ENCODE measurements around the gene CDK2AP2.

Gene CDK2AP2

DNA sequence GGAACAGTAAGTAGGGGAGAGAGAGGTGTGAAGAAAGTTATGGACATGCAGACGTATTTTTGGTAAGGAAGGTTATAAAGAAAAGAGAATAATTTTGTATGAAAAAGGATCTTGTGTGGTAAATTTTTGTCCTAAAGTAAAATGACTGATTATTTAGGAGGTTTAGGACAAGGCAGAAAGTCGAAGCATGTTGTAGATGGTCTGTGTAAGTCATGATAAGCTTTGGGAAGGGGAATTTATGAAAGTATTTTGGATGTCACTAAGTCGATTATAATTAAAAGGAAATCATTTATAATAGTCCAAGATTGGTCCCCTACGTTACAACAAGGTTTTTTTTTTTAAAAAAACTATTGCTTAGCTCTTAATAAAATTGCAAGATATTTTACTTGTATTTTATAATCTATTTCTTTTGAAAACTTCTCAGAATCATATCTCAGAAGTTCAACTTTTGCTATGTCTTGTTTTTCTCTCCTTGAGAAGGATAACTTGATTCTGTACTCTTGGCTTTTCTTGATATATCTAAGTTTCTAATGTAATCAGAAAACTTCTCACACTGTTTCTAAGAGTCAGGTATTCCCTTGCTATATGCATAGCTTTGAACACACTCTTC lies 26.2 kb upstream of the CDK2AP2 start:
- Histone ChIP-seq H4K20me1 (ENCODE audit: insufficient read depth, low read length) (no peaks in the 10 kb centered on the region), H3K9ac (ENCODE audit: low read length) (no peak overlapping the region), H3K36me3 (replicated peaks; ENCODE audit: low read depth, low read length) (no peaks in the 10 kb centered on the region), H2AFZ (ENCODE audit: low read depth, low read length) (no peak overlapping the region), H3K79me2 (ENCODE audit: low read length) (no peaks in the 10 kb centered on the region), H3K4me1 (ENCODE audit: low read length) (no peaks in the 10 kb centered on the region), H3K27me3 (ENCODE audit: low read depth, low read length) (no peaks in the 10 kb centered on the region), H3K27ac (ENCODE audit: low read length) (no peak overlapping the region), H3K4me2 (ENCODE audit: low read length) (no peak overlapping the region), H3K4me3 (ENCODE audit: low read length) (no peak overlapping the region), H3K9me3 (ENCODE audit: insufficient read depth, low read length) (peaks cover 24% of the 10 kb centered on the region)
- TF ChIP-seq EZH2phosphoT487 (IDR thresholded peaks at IDR 0.05; ENCODE audit: low read depth), result no peak
- TF ChIP-seq, protein P1, sequence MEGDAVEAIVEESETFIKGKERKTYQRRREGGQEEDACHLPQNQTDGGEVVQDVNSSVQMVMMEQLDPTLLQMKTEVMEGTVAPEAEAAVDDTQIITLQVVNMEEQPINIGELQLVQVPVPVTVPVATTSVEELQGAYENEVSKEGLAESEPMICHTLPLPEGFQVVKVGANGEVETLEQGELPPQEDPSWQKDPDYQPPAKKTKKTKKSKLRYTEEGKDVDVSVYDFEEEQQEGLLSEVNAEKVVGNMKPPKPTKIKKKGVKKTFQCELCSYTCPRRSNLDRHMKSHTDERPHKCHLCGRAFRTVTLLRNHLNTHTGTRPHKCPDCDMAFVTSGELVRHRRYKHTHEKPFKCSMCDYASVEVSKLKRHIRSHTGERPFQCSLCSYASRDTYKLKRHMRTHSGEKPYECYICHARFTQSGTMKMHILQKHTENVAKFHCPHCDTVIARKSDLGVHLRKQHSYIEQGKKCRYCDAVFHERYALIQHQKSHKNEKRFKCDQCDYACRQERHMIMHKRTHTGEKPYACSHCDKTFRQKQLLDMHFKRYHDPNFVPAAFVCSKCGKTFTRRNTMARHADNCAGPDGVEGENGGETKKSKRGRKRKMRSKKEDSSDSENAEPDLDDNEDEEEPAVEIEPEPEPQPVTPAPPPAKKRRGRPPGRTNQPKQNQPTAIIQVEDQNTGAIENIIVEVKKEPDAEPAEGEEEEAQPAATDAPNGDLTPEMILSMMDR (IDR thresholded peaks at IDR 0.05; ENCODE audit: low read depth, low read length), result no peak

DNA sequence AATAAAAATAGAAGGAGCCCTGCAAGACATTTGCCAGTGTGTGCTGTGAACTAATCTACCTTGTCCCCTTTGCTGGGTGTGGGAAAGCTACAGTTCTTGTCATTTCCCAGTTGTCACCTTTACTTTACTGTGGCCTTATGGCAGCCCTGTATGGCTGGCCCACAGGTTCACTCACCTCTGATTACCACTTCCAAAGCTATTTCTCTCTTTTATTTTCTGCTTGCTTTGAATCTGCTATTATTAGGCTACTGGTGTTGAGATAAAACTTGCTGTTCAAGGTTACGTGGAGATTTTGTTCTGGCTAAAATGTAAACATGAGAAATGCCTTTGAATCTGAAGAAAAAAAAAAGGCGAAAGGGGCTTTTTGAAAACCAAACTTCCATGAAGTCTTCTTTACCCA lies 24.9 kb upstream of the CDK2AP2 start:
- Histone ChIP-seq H3K27ac (ENCODE audit: low read length) (no peak overlapping the region), H3K9ac (ENCODE audit: low read length) (no peak overlapping the region), H3K4me2 (ENCODE audit: low read length) (no peak overlapping the region), H4K20me1 (ENCODE audit: insufficient read depth, low read length) (no peaks in the 10 kb centered on the region), H3K27me3 (ENCODE audit: low read depth, low read length) (peaks cover 2% of the 10 kb centered on the region; the same call in 1 of the 2 replicates), H3K9me3 (ENCODE audit: insufficient read depth, low read length) (peaks cover 24% of the 10 kb centered on the region), H3K4me1 (ENCODE audit: low read length) (no peaks in the 10 kb centered on the region), H2AFZ (ENCODE audit: low read depth, low read length) (no peak overlapping the region), H3K79me2 (ENCODE audit: low read length) (no peaks in the 10 kb centered on the region), H3K36me3 (replicated peaks; ENCODE audit: low read depth, low read length) (no peaks in the 10 kb centered on the region), H3K4me3 (ENCODE audit: low read length) (no peak overlapping the region)
- TF ChIP-seq EZH2phosphoT487 (IDR thresholded peaks at IDR 0.05; ENCODE audit: low read depth), result no peak
- TF ChIP-seq, protein P1 (IDR thresholded peaks at IDR 0.05; ENCODE audit: low read depth, low read length), result no peak

DNA sequence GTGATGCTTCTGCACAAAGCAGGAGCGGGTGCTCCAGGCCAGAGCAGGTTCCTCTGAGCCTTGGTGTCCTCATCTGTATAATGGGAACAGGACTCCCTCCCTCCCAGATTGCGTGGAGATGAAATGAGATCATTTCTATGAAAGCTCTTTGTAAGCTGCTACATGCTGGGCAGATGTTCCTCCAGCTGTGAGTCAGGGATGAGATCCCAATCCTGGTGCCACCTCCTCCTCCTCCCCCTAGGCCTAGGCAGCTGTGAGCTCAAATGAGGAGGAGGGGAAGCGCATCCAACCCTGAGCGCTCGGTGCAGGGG lies 22.3 kb upstream of the CDK2AP2 start:
- Histone ChIP-seq H4K20me1 (ENCODE audit: insufficient read depth, low read length) (no peaks in the 10 kb centered on the region), H3K4me1 (ENCODE audit: low read length) (no peaks in the 10 kb centered on the region), H3K36me3 (replicated peaks; ENCODE audit: low read depth, low read length) (no peaks in the 10 kb centered on the region), H2AFZ (ENCODE audit: low read depth, low read length) (no peak overlapping the region), H3K27ac (ENCODE audit: low read length) (no peak overlapping the region), H3K27me3 (ENCODE audit: low read depth, low read length) (peaks cover 11% of the 10 kb centered on the region; the same call in 1 of the 2 replicates), H3K4me2 (ENCODE audit: low read length) (no peak overlapping the region), H3K79me2 (ENCODE audit: low read length) (no peaks in the 10 kb centered on the region), H3K9me3 (ENCODE audit: insufficient read depth, low read length) (peaks cover 24% of the 10 kb centered on the region), H3K9ac (ENCODE audit: low read length) (no peak overlapping the region), H3K4me3 (ENCODE audit: low read length) (no peak overlapping the region)
- TF ChIP-seq, protein P1 (IDR thresholded peaks at IDR 0.05; ENCODE audit: low read depth, low read length), result no peak
- TF ChIP-seq EZH2phosphoT487 (IDR thresholded peaks at IDR 0.05; ENCODE audit: low read depth), result no peak

DNA sequence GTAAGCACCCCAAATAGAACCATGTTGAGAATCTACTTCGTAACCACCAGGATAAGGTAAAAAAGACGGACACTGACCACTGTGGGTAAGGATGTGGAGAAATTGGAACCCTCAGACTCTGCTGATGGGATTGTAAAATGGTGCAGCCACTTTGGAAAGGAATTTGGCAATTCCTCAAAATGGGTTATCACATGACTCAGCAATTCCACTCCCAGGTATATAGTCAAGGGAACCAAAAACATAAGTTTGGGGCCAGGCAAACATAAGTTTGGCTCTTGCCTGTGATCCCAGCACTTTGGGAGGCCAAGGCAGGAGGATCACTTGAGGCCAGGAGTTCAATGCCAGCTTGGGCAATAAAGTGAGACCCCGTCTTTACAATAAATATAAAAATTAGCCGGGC lies 20.4 kb upstream of the CDK2AP2 start:
- Histone ChIP-seq H3K4me2 (ENCODE audit: low read length) (no peak overlapping the region), H4K20me1 (ENCODE audit: insufficient read depth, low read length) (no peaks in the 10 kb centered on the region), H3K4me1 (ENCODE audit: low read length) (no peaks in the 10 kb centered on the region), H3K9me3 (ENCODE audit: insufficient read depth, low read length) (peaks cover 9% of the 10 kb centered on the region), H3K9ac (ENCODE audit: low read length) (no peak overlapping the region), H3K79me2 (ENCODE audit: low read length) (no peaks in the 10 kb centered on the region), H3K27me3 (ENCODE audit: low read depth, low read length) (peaks cover 11% of the 10 kb centered on the region; the same call in 1 of the 2 replicates), H3K4me3 (ENCODE audit: low read length) (no peak overlapping the region), H3K36me3 (replicated peaks; ENCODE audit: low read depth, low read length) (no peaks in the 10 kb centered on the region), H2AFZ (ENCODE audit: low read depth, low read length) (no peak overlapping the region), H3K27ac (ENCODE audit: low read length) (no peak overlapping the region)
- TF ChIP-seq EZH2phosphoT487 (IDR thresholded peaks at IDR 0.05; ENCODE audit: low read depth), result no peak
- TF ChIP-seq, protein P1 (IDR thresholded peaks at IDR 0.05; ENCODE audit: low read depth, low read length), result no peak
